ENCODE results near the gene SMARCD2.
"Not testable (repeated sequence)": the region's sequence is repeated elsewhere in the genome, so short reads cannot be mapped to it uniquely, and the experiment has no call there.

GRCh38 chr17:63874693-63875092 lies 32.2 kb upstream of the SMARCD2 start:
- TF ChIP-seq, protein P1, sequence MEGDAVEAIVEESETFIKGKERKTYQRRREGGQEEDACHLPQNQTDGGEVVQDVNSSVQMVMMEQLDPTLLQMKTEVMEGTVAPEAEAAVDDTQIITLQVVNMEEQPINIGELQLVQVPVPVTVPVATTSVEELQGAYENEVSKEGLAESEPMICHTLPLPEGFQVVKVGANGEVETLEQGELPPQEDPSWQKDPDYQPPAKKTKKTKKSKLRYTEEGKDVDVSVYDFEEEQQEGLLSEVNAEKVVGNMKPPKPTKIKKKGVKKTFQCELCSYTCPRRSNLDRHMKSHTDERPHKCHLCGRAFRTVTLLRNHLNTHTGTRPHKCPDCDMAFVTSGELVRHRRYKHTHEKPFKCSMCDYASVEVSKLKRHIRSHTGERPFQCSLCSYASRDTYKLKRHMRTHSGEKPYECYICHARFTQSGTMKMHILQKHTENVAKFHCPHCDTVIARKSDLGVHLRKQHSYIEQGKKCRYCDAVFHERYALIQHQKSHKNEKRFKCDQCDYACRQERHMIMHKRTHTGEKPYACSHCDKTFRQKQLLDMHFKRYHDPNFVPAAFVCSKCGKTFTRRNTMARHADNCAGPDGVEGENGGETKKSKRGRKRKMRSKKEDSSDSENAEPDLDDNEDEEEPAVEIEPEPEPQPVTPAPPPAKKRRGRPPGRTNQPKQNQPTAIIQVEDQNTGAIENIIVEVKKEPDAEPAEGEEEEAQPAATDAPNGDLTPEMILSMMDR (IDR thresholded peaks at IDR 0.05) = not testable (repeated sequence)
- not testable (repeated sequence) for TF ChIP-seq EP300, POLR2A, POLR2AphosphoS5 (IDR thresholded peaks at IDR 0.05)
